NT2/D1 (cell line): ENCODE results near the gene POU6F2.

Experiments used
- DNase-seq: peaks from one replicate; pipeline ENCODE4 v3.0.0-alpha.2; 2011; ENCODE audit warnings: low read depth, low spot score
- H3K27me3 ChIP-seq: 2 replicates; pipeline ENCODE4 v1.6.0; 2011; ENCODE audit warnings: mild to moderate bottlenecking; ENCODE audit not compliant: insufficient read length, insufficient read depth
- H3K36me3 ChIP-seq: 2 replicates; pipeline ENCODE4 v1.6.1; 2011; ENCODE audit warnings: mild to moderate bottlenecking, low read length, mixed read lengths; ENCODE audit not compliant: insufficient read depth, insufficient read length
- H3K4me1 ChIP-seq: 2 replicates; pipeline ENCODE4 v1.5.1; 2011; ENCODE audit not compliant: insufficient read depth, insufficient read length
- H3K4me3 ChIP-seq: 2 replicates; pipeline ENCODE4 v1.5.1; 2011; ENCODE audit warnings: low read depth; ENCODE audit not compliant: insufficient read length
- H3K9ac ChIP-seq: 2 replicates; pipeline ENCODE4 v1.6.0; 2011; ENCODE audit warnings: low read depth; ENCODE audit not compliant: insufficient read length
- H3K9me3 ChIP-seq: 2 replicates; pipeline ENCODE4 v1.5.1; 2011; ENCODE audit warnings: mild to moderate bottlenecking, low read length; ENCODE audit not compliant: insufficient read depth
- SUZ12 ChIP-seq: IDR thresholded peaks from 2 replicates; pipeline ENCODE4 v1.6.1; 2011; ENCODE audit not compliant: insufficient read length, insufficient read depth; ENCODE audit errors: extremely low read depth
- YY1 ChIP-seq: IDR thresholded peaks from 2 replicates; pipeline ENCODE4 v1.6.1; 2011; ENCODE audit not compliant: insufficient read length, insufficient read depth
- ZNF274 ChIP-seq: IDR thresholded peaks from 2 replicates; pipeline ENCODE4 v1.6.1; 2011; ENCODE audit warnings: mild to moderate bottlenecking, low read depth, low read length

The POU6F2 gene

GRCh38 chr7:39430441-39430840 is 452.7 kb downstream of the POU6F2 start:
- no peaks in the 10 kb centered on the region for H3K9me3 ChIP-seq
- TF ChIP-seq SUZ12 (no peak), YY1 (no peak), ZNF274 (no peak)
- H3K4me3 ChIP-seq, result no peak overlapping the region
- no peak for DNase-seq
- H3K36me3 ChIP-seq, result no peaks in the 10 kb centered on the region
- no peak overlapping the region for H3K9ac ChIP-seq
- H3K4me1 ChIP-seq, result peaks cover 3% of the 10 kb centered on the region
- no peaks in the 10 kb centered on the region for H3K27me3 ChIP-seq

DNA sequence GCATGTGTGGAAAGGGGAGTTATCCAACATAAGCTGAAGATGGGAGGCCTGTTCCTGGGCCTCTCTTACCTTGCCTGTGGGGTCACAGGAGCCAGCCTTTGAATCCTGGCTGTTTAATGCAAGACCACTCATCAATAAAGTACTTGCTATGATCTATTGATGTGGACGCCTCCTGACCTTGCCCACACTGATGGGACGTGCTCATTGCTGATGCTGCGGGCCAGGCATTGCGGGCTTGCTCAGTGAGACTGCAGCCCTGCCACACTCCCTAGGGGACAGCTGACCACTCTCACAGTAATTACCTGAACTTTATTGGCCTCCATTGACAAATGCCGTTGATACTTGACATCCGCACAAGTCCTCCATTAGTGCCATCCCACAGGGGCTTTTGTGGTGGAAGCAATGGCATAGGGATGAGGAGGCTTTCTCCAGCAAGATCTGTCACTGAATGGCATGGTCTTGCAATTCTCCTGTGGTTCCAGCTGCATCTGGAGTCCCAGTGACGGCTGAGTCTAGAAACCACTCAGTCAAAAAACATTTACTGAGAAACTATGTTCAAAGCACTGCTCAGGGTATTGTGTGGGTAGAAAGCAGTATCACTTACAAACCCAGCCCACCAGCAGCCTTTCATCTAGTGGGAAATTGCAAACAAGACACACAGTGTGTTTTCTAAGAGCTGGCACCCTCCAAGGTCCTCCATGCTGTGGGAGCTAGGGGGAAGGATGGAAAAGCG is 453.4 kb downstream of the POU6F2 start:
- no peaks in the 10 kb centered on the region for H3K9me3 ChIP-seq
- no peak overlapping the region for H3K4me3 ChIP-seq
- peaks cover 3% of the 10 kb centered on the region for H3K4me1 ChIP-seq
- no peak for DNase-seq
- no peak overlapping the region for H3K9ac ChIP-seq
- no peaks in the 10 kb centered on the region for H3K27me3 ChIP-seq
- no peak for TF ChIP-seq YY1
- TF ChIP-seq SUZ12, result no peak
- TF ChIP-seq ZNF274, result no peak
- H3K36me3 ChIP-seq, result no peaks in the 10 kb centered on the region

GRCh38 chr7:39432368-39432767 is 454.7 kb downstream of the POU6F2 start:
- no peak for DNase-seq
- Histone ChIP-seq H3K4me1 (peaks cover 3% of the 10 kb centered on the region), H3K27me3 (no peaks in the 10 kb centered on the region), H3K36me3 (no peaks in the 10 kb centered on the region), H3K4me3 (no peak overlapping the region), H3K9ac (no peak overlapping the region), H3K9me3 (no peaks in the 10 kb centered on the region)
- no peak for TF ChIP-seq SUZ12
- no peak for TF ChIP-seq YY1
- no peak for TF ChIP-seq ZNF274

- Histone ChIP-seq H3K9ac (no peak overlapping the region), H3K27me3 (no peaks in the 10 kb centered on the region), H3K4me1 (peaks cover 3% of the 10 kb centered on the region), H3K4me3 (no peak overlapping the region), H3K9me3 (no peaks in the 10 kb centered on the region), H3K36me3 (no peaks in the 10 kb centered on the region)
- no peak for TF ChIP-seq YY1
- no peak for TF ChIP-seq ZNF274
- DNase-seq, result no peak
Observed at GRCh38 chr7:39432807-39433416, 455.2 kb downstream of the POU6F2 start.

DNA sequence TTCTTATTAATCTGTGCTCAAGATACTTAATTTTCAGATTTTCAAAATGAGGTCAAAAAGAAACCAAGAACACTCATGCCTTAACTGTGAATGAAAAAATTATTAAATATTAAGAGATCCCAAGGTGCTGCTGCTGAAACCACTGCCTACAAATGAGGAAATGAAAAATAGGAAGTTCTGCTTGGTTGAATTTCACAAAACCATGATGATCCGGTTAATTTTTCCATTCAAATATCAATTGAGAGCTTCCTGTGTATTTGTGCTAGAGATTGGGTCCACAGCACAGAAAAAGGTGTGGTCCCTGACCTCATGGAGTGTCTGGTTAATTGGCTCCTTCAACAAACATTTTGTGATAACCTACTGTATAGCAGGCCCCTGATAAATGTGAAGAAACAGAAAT is 455.8 kb downstream of the POU6F2 start:
- DNase-seq, result no peak
- Histone ChIP-seq H3K27me3 (no peaks in the 10 kb centered on the region), H3K9ac (no peak overlapping the region), H3K9me3 (no peaks in the 10 kb centered on the region), H3K4me3 (no peak overlapping the region), H3K4me1 (peaks cover 3% of the 10 kb centered on the region), H3K36me3 (no peaks in the 10 kb centered on the region)
- no peak for TF ChIP-seq ZNF274
- no peak for TF ChIP-seq YY1
- no peak for TF ChIP-seq SUZ12

GRCh38 chr7:39434012-39434411 is 456.3 kb downstream of the POU6F2 start:
- Histone ChIP-seq H3K9ac (no peak overlapping the region), H3K4me3 (no peak overlapping the region), H3K27me3 (no peaks in the 10 kb centered on the region), H3K36me3 (no peaks in the 10 kb centered on the region), H3K9me3 (no peaks in the 10 kb centered on the region), H3K4me1 (peaks cover 3% of the 10 kb centered on the region)
- TF ChIP-seq YY1 (no peak), ZNF274 (no peak), SUZ12 (no peak)
- no peak for DNase-seq

GRCh38 chr7:39446546-39446945 is 468.8 kb downstream of the POU6F2 start:
- no peak for TF ChIP-seq ZNF274
- TF ChIP-seq SUZ12, result no peak
- no peak for TF ChIP-seq YY1
- no peaks in the 10 kb centered on the region for H3K4me1 ChIP-seq
- no peaks in the 10 kb centered on the region for H3K9me3 ChIP-seq
- no peak overlapping the region for H3K9ac ChIP-seq
- no peaks in the 10 kb centered on the region for H3K36me3 ChIP-seq
- H3K4me3 ChIP-seq, result no peak overlapping the region
- no peaks in the 10 kb centered on the region for H3K27me3 ChIP-seq
- no peak for DNase-seq
